Measurements from ENCODE around the gene MAP1LC3C. TPM values are rescaled to one million over a fixed set of nuclear protein-coding genes. Genes with fewer than 3 reads are reported as not detected.

Gene MAP1LC3C
- total RNA-seq, 1 donor from 2014 or later: 0.42 TPM

DNA sequence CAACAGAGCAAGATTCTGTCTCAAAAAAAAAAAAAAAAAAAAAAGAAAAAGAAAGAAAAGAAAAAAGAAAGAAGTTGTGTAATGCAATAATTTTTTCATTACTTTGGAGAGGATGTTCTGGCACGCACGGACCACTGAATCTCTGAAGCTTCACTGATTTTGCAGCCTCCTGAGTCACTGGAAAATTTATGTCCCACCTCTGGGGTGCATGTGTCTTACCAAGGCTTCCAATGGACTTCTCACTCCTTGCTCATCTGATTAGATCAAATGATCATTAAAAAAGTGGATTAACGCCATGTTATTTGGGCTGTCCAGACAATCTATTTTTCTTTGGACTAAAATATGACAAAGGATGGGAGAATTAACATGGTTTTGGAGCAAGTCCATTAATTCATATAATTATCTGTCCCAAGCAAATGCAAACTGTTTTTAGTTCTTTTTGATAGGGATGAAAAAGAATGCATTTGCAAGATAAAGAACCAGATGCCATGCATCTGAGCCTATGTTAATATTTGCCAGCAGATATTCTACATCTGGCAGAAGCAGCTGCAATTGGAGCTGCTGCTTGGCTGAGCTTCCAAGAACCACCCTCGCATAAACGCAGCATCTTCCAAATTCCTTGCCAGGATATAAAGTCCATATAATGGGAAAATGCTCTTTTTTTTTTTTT, 10.1 kb upstream of the MAP1LC3C start:
- H3K9me3 Mint-ChIP-seq: no peaks in the 10 kb centered on the region
- no peaks in the 10 kb centered on the region for H3K27me3 Mint-ChIP-seq (ENCODE audit: low read depth)

DNA sequence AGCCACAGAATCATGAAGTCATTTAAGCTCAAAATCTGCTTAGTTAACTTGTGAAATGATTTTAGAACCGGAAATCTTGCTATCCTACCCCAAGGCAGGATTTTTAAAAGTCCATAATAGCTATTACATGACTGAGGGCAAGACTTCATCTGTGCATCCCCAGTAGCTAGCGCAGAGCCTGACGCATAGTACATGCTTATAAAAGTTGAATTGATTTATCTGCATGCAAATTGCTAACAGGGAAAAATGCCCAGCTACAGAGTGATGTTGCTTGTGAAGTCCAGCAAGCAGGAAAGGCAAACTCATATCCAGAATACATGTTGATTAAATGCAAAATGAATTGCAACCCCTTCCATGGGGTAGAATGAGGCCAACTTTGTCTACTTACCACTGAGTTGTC, 8.1 kb upstream of the MAP1LC3C start:
- no peaks in the 10 kb centered on the region for H3K27me3 Mint-ChIP-seq (ENCODE audit: low read depth)
- DNase-seq (ENCODE audit: low spot score in 2 of 2, unreplicated experiment in 2 of 2): no peak
- H3K36me3 Mint-ChIP-seq: no peaks in the 10 kb centered on the region
- TF ChIP-seq, protein P1, sequence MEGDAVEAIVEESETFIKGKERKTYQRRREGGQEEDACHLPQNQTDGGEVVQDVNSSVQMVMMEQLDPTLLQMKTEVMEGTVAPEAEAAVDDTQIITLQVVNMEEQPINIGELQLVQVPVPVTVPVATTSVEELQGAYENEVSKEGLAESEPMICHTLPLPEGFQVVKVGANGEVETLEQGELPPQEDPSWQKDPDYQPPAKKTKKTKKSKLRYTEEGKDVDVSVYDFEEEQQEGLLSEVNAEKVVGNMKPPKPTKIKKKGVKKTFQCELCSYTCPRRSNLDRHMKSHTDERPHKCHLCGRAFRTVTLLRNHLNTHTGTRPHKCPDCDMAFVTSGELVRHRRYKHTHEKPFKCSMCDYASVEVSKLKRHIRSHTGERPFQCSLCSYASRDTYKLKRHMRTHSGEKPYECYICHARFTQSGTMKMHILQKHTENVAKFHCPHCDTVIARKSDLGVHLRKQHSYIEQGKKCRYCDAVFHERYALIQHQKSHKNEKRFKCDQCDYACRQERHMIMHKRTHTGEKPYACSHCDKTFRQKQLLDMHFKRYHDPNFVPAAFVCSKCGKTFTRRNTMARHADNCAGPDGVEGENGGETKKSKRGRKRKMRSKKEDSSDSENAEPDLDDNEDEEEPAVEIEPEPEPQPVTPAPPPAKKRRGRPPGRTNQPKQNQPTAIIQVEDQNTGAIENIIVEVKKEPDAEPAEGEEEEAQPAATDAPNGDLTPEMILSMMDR (IDR thresholded peaks at IDR 0.05; ENCODE audit: unreplicated experiment): no peak
- H3K4me1 Mint-ChIP-seq: peaks cover 3% of the 10 kb centered on the region
- no peak overlapping the region for H3K27ac Mint-ChIP-seq
- H3K9me3 Mint-ChIP-seq: no peaks in the 10 kb centered on the region
- no peak overlapping the region for H3K4me3 Mint-ChIP-seq

More for the DNA sequence above, 10.1 kb upstream of the MAP1LC3C start:
- no peak for DNase-seq (ENCODE audit: low spot score in 2 of 2, unreplicated experiment in 2 of 2)
- TF ChIP-seq, protein P1 (IDR thresholded peaks at IDR 0.05; ENCODE audit: unreplicated experiment): no peak
- Mint-ChIP-seq H3K4me1 (peaks cover 3% of the 10 kb centered on the region), H3K4me3 (no peak overlapping the region), H3K27ac (no peak overlapping the region), H3K36me3 (no peaks in the 10 kb centered on the region)

DNA sequence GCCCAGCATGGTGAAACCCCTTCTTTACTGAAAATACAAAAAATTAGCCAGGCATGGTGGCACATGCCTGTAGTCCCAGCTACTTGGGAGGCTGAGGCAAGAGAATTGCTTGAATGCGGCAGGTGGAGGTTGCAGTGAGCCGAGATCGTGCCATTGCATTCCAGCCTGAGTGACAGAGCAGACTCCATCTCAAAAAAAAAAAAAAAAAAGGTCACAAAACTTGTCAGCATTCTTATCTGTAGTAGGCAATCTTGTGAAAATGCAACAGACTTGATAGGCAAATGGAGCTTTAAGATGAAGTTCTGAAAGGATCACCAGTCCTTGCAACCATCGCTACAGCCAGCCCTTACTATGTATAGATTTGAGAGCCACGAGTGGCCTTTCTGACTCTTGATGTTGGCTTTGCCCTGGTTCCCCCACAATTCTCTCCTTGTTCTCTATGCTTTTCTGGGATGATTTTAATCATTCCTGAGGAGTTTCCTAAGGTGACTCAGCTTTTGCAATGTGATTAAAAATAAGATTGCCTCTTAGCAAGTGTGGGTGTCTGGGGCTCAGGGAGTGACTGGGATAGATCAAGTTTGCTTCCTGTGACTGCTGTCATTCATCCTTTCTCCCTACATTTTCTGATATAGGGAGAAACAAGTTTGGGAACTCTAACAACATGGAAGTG, 7.1 kb upstream of the MAP1LC3C start:
- no peaks in the 10 kb centered on the region for H3K27me3 Mint-ChIP-seq (ENCODE audit: low read depth)
- H3K36me3 Mint-ChIP-seq: no peaks in the 10 kb centered on the region
- no peak for DNase-seq (ENCODE audit: low spot score in 2 of 2, unreplicated experiment in 2 of 2)
- TF ChIP-seq, protein P1 (IDR thresholded peaks at IDR 0.05; ENCODE audit: unreplicated experiment): no peak
- no peak overlapping the region for H3K27ac Mint-ChIP-seq
- no peaks in the 10 kb centered on the region for H3K9me3 Mint-ChIP-seq
- H3K4me1 Mint-ChIP-seq: no peaks in the 10 kb centered on the region
- no peak overlapping the region for H3K4me3 Mint-ChIP-seq

DNA sequence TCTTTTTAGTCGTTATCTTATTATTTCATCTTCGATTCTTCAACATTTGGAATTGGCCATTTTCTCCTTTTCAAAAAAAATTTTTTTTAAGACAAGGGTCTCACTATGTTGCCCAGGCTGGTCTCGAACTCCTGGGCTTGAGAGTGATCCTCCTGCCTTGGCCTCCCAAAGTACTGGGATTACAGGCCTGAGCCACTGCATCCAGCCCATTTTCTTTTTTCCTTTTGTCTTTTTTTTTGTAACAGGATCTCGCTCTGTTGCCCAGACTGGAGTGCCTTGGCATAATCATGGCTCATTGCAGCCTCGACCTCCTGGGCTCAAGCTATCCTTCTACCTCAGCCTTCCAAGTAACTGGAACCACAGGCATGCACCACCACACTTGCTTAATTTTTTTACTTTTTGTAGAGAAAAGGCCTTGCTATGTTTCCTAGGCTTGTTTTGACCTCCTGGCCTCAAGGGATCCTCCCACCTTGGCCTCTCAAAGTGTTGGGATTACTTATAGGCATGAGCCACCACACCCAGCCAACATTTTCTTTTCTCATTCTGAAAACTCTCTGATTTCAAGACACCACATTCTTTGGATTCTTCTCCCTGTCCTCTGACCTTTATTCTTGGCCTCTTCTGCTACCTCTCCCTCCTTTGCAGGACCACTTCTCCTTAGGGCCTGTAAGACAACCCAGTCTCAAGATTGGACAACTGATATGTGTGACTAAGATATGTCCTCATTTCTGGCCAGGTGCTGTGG, 6.0 kb upstream of the MAP1LC3C start:
- Mint-ChIP-seq H3K27me3 (ENCODE audit: low read depth) (no peaks in the 10 kb centered on the region), H3K9me3 (no peaks in the 10 kb centered on the region), H3K27ac (no peak overlapping the region), H3K4me3 (no peak overlapping the region), H3K4me1 (no peaks in the 10 kb centered on the region), H3K36me3 (no peaks in the 10 kb centered on the region)
- TF ChIP-seq, protein P1 (IDR thresholded peaks at IDR 0.05; ENCODE audit: unreplicated experiment): no peak
- no peak for DNase-seq (ENCODE audit: low spot score in 2 of 2, unreplicated experiment in 2 of 2)

DNA sequence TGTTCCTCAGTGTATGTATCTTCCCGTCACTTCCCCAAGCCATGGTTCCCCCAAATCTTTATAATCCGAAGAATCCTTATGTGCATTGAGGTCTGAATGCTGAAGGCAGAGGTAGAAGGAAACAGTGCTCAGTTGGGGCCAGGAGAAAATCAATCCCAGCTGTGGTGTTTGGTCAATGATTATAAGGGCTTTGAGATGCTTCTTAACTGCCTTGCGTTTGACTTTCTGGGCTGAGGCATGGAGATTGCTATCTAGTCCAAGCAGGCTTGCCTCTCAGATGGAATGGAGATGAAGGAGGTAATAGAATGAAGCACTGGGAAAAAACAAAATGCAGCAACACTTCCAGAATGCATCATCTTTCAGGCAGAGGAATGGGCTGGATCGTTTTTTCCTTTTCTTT, 3.6 kb upstream of the MAP1LC3C start:
- Mint-ChIP-seq H3K9me3 (no peaks in the 10 kb centered on the region), H3K27me3 (ENCODE audit: low read depth) (no peaks in the 10 kb centered on the region), H3K4me3 (no peak overlapping the region), H3K27ac (no peak overlapping the region), H3K36me3 (no peaks in the 10 kb centered on the region), H3K4me1 (peaks cover 9% of the 10 kb centered on the region)
- no peak for DNase-seq (ENCODE audit: low spot score in 2 of 2, unreplicated experiment in 2 of 2)
- TF ChIP-seq, protein P1 (IDR thresholded peaks at IDR 0.05; ENCODE audit: unreplicated experiment): no peak

Data from mesothelial cell of epicardium (in vitro differentiated cells).